HG03565 (cell line): Measurements from ENCODE around the gene CUL2.
"Not testable (repeated sequence)": the region's sequence is repeated elsewhere in the genome, so short reads cannot be mapped to it uniquely, and the experiment has no call there.

Source experiments
- ATAC-seq: cut with Tn5 transposase; IDR thresholded peaks from one replicate; pipeline ENCODE4 v1.9.1; 2021; ENCODE audit warnings: mild to moderate bottlenecking, moderate library complexity; ENCODE audit not compliant: unreplicated experiment

CUL2 gene

GRCh38 chr10:34981844-34982243, 108.3 kb downstream of the CUL2 start:
- no peak for ATAC-seq

GRCh38 chr10:34979938-34980337, 110.2 kb downstream of the CUL2 start:
- no peak for ATAC-seq

GRCh38 chr10:34978080-34978479, 112.1 kb downstream of the CUL2 start:
- no peak for ATAC-seq

- ATAC-seq: not testable (repeated sequence)
Measured at GRCh38 chr10:34976380-34976910, 113.7 kb downstream of the CUL2 start.

GRCh38 chr10:34974364-34975065, 115.6 kb downstream of the CUL2 start:
- not testable (repeated sequence) for ATAC-seq

- not testable (repeated sequence) for ATAC-seq
Measured at GRCh38 chr10:34973757-34974156, 116.4 kb downstream of the CUL2 start.

- ATAC-seq: not testable (repeated sequence)
Measured at GRCh38 chr10:34973121-34973520, 117.0 kb downstream of the CUL2 start.

- ATAC-seq: not testable (repeated sequence)
Measured at GRCh38 chr10:34972591-34972990, 117.5 kb downstream of the CUL2 start.

- not testable (repeated sequence) for ATAC-seq
Measured at GRCh38 chr10:34971606-34972334, 118.4 kb downstream of the CUL2 start.

- ATAC-seq: no peak
Measured at GRCh38 chr10:34969171-34969570, 121.0 kb downstream of the CUL2 start.

- ATAC-seq: no peak
Measured at GRCh38 chr10:34967335-34967880, 122.7 kb downstream of the CUL2 start.

GRCh38 chr10:34966451-34966850, 123.7 kb downstream of the CUL2 start:
- ATAC-seq: no peak

GRCh38 chr10:34966040-34966439, 124.1 kb downstream of the CUL2 start:
- no peak for ATAC-seq

GRCh38 chr10:34964166-34964800, 125.9 kb downstream of the CUL2 start:
- no peak for ATAC-seq

- no peak for ATAC-seq
Measured at GRCh38 chr10:34962866-34963265, 127.3 kb downstream of the CUL2 start.

- ATAC-seq: no peak
Measured at GRCh38 chr10:34960983-34961382, 129.2 kb downstream of the CUL2 start.

- no peak for ATAC-seq
Measured at GRCh38 chr10:34959786-34960185, 130.4 kb downstream of the CUL2 start.

GRCh38 chr10:34959321-34959720, 130.8 kb downstream of the CUL2 start:
- no peak for ATAC-seq
